Osteoblast (primary cell): ENCODE data around the gene INPP5B. TPM values are rescaled to one million over a fixed set of nuclear protein-coding genes. Genes with fewer than 3 reads are reported as not detected.
"Not testable (repeated sequence)": the region's sequence is repeated elsewhere in the genome, so short reads cannot be mapped to it uniquely, and the experiment has no call there.

ENCODE experiments used
- DNase-seq: peaks from one replicate; pipeline ENCODE4 v3.0.0; 2011; ENCODE audit warnings: low spot score, mixed read lengths; ENCODE audit not compliant: insufficient read length; ENCODE audit errors: missing footprints
- H2AFZ ChIP-seq: 2 replicates; pipeline ENCODE4 v1.6.0; 2011; ENCODE audit warnings: mild to moderate bottlenecking, low read length
- H3K27ac ChIP-seq: 2 replicates; pipeline ENCODE4 v1.5.1; 2011; ENCODE audit warnings: mild to moderate bottlenecking, low read depth, low read length, moderate library complexity
- H3K27me3 ChIP-seq: 2 replicates; pipeline ENCODE4 v1.6.0; 2012; ENCODE audit warnings: mild to moderate bottlenecking, control low read depth, inconsistent platforms, low read length, moderate library complexity; ENCODE audit not compliant: insufficient read depth
- H3K36me3 ChIP-seq: 2 replicates; pipeline ENCODE4 v1.5.1; 2011; ENCODE audit warnings: mild to moderate bottlenecking, low read length, control low read depth, moderate library complexity; ENCODE audit not compliant: insufficient read depth
- H3K4me1 ChIP-seq: 2 replicates; pipeline ENCODE4 v1.5.1; 2011; ENCODE audit warnings: mild to moderate bottlenecking, low read length, control low read depth, moderate library complexity; ENCODE audit not compliant: insufficient read depth
- H3K4me2 ChIP-seq: 2 replicates; pipeline ENCODE4 v1.6.0; 2011; ENCODE audit warnings: mild to moderate bottlenecking, low read length; ENCODE audit not compliant: insufficient read depth
- H3K4me3 ChIP-seq: fragments of 200-600 bp; sonication (generic); 3 replicates; pipeline ENCODE4 v1.5.1; 2012; ENCODE audit warnings: mild to moderate bottlenecking, low read length, inconsistent platforms; ENCODE audit not compliant: insufficient read depth
- H3K79me2 ChIP-seq: 2 replicates; pipeline ENCODE4 v1.6.0; 2012; ENCODE audit warnings: mild to moderate bottlenecking, low read length, control low read depth, inconsistent platforms; ENCODE audit not compliant: insufficient read depth
- H3K9me3 ChIP-seq: 2 replicates; pipeline ENCODE4 v1.5.1; 2011; ENCODE audit warnings: low read depth, low read length, control low read depth
- H4K20me1 ChIP-seq: 2 replicates; pipeline ENCODE4 v1.6.0; 2012; ENCODE audit warnings: mild to moderate bottlenecking, low read length, control low read depth; ENCODE audit not compliant: insufficient read depth
- total RNA-seq: library from RNA; depleted of rRNA; stranded (reverse); fragments of >200 nt; gene quantifications from 2 replicates; pipeline ENCODE4 v1.2.3, GENCODE V29; 2012
- TF ChIP-seq, protein P1 (sequence below): IDR thresholded peaks from 2 replicates; pipeline ENCODE4 v1.5.1; 2011; ENCODE audit warnings: mild to moderate bottlenecking, low read depth, low read length, moderate library complexity; ENCODE audit errors: extremely low read depth

The INPP5B gene
- total RNA-seq, 1 donor: 39.4 TPM

DNA sequence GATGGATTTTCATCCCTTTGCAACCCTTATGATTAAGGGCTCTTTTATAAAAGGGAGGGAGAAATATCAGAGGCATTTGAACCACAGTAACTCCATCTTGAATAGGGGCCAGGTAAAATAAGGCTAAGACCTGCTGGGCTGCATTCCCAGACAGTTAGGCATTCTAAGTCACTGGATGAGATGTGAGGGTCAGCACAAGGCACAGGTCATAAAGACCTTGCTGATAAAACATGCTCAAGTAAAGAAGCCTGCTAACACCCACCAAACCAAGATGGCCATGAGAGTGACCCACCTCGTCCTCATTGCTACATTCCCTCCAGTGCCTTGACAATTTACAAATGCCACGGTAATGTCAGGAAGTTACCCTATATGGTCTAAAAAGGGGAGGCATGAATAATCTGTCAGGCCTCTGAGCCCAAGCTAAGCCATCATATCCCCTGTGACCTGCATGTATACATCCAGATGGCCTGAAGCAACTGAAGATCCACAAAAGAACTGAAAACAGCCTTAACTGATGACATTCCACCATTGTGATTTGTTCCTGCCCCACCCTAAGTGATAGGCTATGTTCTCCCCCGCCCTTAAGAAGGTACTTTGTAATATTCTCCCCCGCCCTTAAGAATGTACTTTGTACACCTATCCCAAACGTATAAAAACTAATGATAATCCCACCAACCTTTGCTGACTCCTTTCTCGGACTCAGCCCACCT lies 39.3 kb downstream of the INPP5B start:
- not testable (repeated sequence) for H4K20me1 ChIP-seq, H2AFZ ChIP-seq, H3K4me3 ChIP-seq, H3K9me3 ChIP-seq, DNase-seq, H3K4me1 ChIP-seq, H3K36me3 ChIP-seq, H3K27me3 ChIP-seq, H3K79me2 ChIP-seq, H3K4me2 ChIP-seq, H3K27ac ChIP-seq

DNA sequence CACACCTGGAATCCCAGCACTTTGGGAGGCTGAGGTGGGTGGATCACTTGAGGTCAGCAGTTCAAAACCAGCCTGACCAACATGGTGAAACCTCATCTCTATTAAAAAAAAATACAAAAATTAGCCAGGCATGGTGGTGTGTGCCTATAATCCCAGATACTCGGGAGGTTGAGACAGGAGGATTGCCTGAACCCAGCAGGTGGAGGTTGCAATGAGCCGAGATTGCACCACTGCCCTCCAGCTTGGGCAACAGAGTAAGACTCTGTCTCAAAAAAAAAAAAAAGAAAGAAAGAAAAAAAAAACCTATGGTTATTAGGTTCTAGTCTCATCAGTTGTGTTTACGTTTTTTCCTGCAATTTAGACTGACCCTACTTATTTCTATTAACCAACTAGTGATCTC lies 40.3 kb downstream of the INPP5B start:
- H3K4me2 ChIP-seq, DNase-seq, H3K27me3 ChIP-seq, H3K4me1 ChIP-seq, H4K20me1 ChIP-seq, H3K27ac ChIP-seq, H3K4me3 ChIP-seq, H3K79me2 ChIP-seq, H3K9me3 ChIP-seq, H2AFZ ChIP-seq, H3K36me3 ChIP-seq: not testable (repeated sequence)

DNA sequence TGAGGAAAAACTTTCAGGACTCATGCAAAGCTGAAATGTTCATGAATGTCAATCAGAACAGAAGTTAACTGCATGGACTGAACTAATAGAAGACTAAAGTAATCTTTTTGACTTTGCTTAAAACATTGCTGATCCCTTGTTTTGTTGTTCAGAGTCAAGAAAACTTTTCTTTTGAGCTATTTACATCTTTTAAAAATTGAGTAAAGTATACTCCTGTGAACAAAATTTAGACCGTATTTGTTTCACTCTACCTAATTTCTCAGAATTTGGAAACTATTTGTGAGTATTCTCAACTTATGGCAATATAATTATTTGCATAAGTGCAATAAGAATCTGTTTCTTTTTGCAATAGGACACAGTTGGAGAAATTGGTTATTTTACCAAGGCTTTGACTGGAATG lies 41.1 kb downstream of the INPP5B start:
- Histone ChIP-seq H3K36me3 (peaks cover 2% of the 10 kb centered on the region), H4K20me1 (no peaks in the 10 kb centered on the region), H3K4me3 (no peak overlapping the region), H2AFZ (no peak overlapping the region), H3K27ac (no peak overlapping the region), H3K9me3 (no peaks in the 10 kb centered on the region), H3K79me2 (no peaks in the 10 kb centered on the region), H3K4me1 (peaks cover 4% of the 10 kb centered on the region), H3K27me3 (no peaks in the 10 kb centered on the region), H3K4me2 (no peak overlapping the region)
- TF ChIP-seq, protein P1, sequence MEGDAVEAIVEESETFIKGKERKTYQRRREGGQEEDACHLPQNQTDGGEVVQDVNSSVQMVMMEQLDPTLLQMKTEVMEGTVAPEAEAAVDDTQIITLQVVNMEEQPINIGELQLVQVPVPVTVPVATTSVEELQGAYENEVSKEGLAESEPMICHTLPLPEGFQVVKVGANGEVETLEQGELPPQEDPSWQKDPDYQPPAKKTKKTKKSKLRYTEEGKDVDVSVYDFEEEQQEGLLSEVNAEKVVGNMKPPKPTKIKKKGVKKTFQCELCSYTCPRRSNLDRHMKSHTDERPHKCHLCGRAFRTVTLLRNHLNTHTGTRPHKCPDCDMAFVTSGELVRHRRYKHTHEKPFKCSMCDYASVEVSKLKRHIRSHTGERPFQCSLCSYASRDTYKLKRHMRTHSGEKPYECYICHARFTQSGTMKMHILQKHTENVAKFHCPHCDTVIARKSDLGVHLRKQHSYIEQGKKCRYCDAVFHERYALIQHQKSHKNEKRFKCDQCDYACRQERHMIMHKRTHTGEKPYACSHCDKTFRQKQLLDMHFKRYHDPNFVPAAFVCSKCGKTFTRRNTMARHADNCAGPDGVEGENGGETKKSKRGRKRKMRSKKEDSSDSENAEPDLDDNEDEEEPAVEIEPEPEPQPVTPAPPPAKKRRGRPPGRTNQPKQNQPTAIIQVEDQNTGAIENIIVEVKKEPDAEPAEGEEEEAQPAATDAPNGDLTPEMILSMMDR: no peak
- DNase-seq: no peak

DNA sequence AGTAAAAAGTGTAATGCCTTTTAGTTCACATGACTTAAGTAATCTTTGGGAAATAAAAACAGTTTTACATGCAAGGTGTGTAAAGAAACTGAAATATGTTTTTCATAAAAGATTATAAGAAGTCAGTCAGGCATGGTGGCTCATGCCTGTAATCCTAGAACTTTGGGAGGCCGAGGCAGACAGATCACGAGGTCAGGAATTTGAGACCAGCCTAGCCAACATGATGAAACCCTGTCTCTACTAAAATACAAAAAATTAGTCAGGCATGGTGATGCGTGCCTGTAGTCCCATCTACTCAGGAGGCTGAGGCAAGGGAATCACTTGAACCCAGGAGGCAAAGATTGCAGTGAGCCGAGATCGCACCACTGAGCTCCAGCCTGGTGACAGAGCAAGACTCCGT lies 42.9 kb downstream of the INPP5B start:
- DNase-seq, H3K4me1 ChIP-seq, H2AFZ ChIP-seq, H3K27ac ChIP-seq, H3K9me3 ChIP-seq, H3K36me3 ChIP-seq, H3K4me3 ChIP-seq, H4K20me1 ChIP-seq, H3K79me2 ChIP-seq, H3K27me3 ChIP-seq, H3K4me2 ChIP-seq: not testable (repeated sequence)

DNA sequence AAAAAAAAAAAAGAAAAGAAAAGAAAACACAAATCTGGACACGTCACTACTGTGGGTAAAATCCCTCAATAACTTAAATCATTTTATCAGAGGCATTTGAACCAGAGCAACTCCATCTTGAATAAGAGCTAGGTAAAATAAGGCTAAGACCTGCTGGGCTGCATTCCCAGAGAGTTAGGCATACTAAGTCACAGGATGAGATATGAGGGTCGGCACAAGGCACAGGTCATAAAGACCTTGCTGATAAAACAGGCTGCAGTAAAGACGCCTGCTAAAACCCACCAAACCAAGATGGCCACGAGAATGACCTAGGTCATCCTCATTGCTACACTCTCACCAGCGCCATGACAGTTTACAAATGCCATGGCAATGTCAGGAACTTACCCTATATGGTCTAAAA lies 43.9 kb downstream of the INPP5B start:
- peaks cover 4% of the 10 kb centered on the region for H3K4me1 ChIP-seq
- DNase-seq: no peak
- H3K27me3 ChIP-seq: no peaks in the 10 kb centered on the region
- no peak overlapping the region for H3K27ac ChIP-seq
- no peak overlapping the region for H3K4me3 ChIP-seq
- TF ChIP-seq, protein P1: no peak
- no peak overlapping the region for H2AFZ ChIP-seq
- H3K36me3 ChIP-seq: peaks cover 2% of the 10 kb centered on the region
- no peaks in the 10 kb centered on the region for H3K79me2 ChIP-seq
- no peaks in the 10 kb centered on the region for H3K9me3 ChIP-seq
- no peak overlapping the region for H3K4me2 ChIP-seq
- H4K20me1 ChIP-seq: no peaks in the 10 kb centered on the region
